H9 (cell line): ENCODE measurements around the gene GPR107. TPM values are rescaled to one million over a fixed set of nuclear protein-coding genes. Genes with fewer than 3 reads are reported as not detected.

Source experiments
- DNase-seq: peaks from one replicate; pipeline ENCODE4 v3.0.0-alpha.2; 2017
- H2AFZ ChIP-seq: one replicate; pipeline ENCODE4 v1.6.1; 2013; ENCODE audit warnings: mild to moderate bottlenecking, low read length, control low read depth, moderate library complexity
- H2AK5ac ChIP-seq: 2 replicates; pipeline ENCODE4 v1.6.1; 2013; ENCODE audit warnings: low read length, control low read depth, mixed read lengths; ENCODE audit not compliant: insufficient read length
- H2BK120ac ChIP-seq: one replicate; pipeline ENCODE4 v1.6.1; 2013; ENCODE audit warnings: low read depth, mild to moderate bottlenecking, low read length, control low read depth, inconsistent platforms; ENCODE audit not compliant: poor library complexity, severe bottlenecking
- H2BK12ac ChIP-seq: 2 replicates; pipeline ENCODE4 v1.6.1; 2013; ENCODE audit warnings: low read length, control low read depth, mixed read lengths, low read depth; ENCODE audit not compliant: insufficient read length
- H2BK15ac ChIP-seq: 2 replicates; pipeline ENCODE4 v1.6.1; 2013; ENCODE audit warnings: low read depth, low read length, control low read depth
- H2BK20ac ChIP-seq: one replicate; pipeline ENCODE4 v1.6.1; 2013; ENCODE audit warnings: low read depth, mild to moderate bottlenecking, low read length, control low read depth, inconsistent platforms; ENCODE audit not compliant: poor library complexity, severe bottlenecking
- H2BK5ac ChIP-seq: 2 replicates; pipeline ENCODE4 v1.6.1; 2013; ENCODE audit warnings: low read length, control low read depth, mixed read lengths; ENCODE audit not compliant: insufficient read length
- H3K14ac ChIP-seq: 2 replicates; pipeline ENCODE4 v1.6.1; 2013; ENCODE audit warnings: low read length, control low read depth; ENCODE audit not compliant: insufficient read depth
- H3K18ac ChIP-seq: 2 replicates; pipeline ENCODE4 v1.6.1; 2013; ENCODE audit warnings: low read depth, mild to moderate bottlenecking, mixed read lengths, low read length, control low read depth; ENCODE audit not compliant: insufficient read length
- H3K23ac ChIP-seq: 2 replicates; pipeline ENCODE4 v1.6.1; 2013; ENCODE audit warnings: low read length, control low read depth, mixed read lengths, low read depth; ENCODE audit not compliant: insufficient read length
- H3K23me2 ChIP-seq: 2 replicates; pipeline ENCODE4 v1.6.1; 2013; ENCODE audit warnings: low read depth, mild to moderate bottlenecking, mixed read lengths, low read length, control low read depth; ENCODE audit not compliant: insufficient read length, poor library complexity, severe bottlenecking
- H3K27ac ChIP-seq: 2 replicates; pipeline ENCODE4 v1.5.1; 2013; ENCODE audit warnings: low read length, control low read depth, mixed read lengths, low read depth; ENCODE audit not compliant: insufficient read length
- H3K27me3 ChIP-seq: 2 replicates; pipeline ENCODE4 v1.6.1; 2013; ENCODE audit warnings: low read length, control low read depth, inconsistent platforms; ENCODE audit not compliant: insufficient read depth
- H3K4ac ChIP-seq: 2 replicates; pipeline ENCODE4 v1.6.1; 2013; ENCODE audit warnings: low read depth, mild to moderate bottlenecking, control low read depth, inconsistent platforms, low read length, moderate library complexity
- H3K4me1 ChIP-seq: 2 replicates; pipeline ENCODE4 v1.6.1; 2013; ENCODE audit warnings: low read length, control low read depth, inconsistent platforms; ENCODE audit not compliant: insufficient read depth
- H3K4me2 ChIP-seq: 2 replicates; pipeline ENCODE4 v1.6.1; 2013; ENCODE audit warnings: low read length, control low read depth, mixed read lengths; ENCODE audit not compliant: insufficient read length, insufficient read depth
- H3K56ac ChIP-seq: 2 replicates; pipeline ENCODE4 v1.6.1; 2013; ENCODE audit warnings: low read depth, mild to moderate bottlenecking, mixed read lengths, low read length, control low read depth; ENCODE audit not compliant: insufficient read length
- H3K79me1 ChIP-seq: 2 replicates; pipeline ENCODE4 v1.6.1; 2013; ENCODE audit warnings: low read depth, mild to moderate bottlenecking, moderate library complexity, low read length, control low read depth, inconsistent platforms; ENCODE audit not compliant: insufficient read depth, poor library complexity, severe bottlenecking
- H3K79me2 ChIP-seq: 2 replicates; pipeline ENCODE4 v1.6.1; 2013; ENCODE audit warnings: low read length, control low read depth, inconsistent platforms; ENCODE audit not compliant: insufficient read depth
- H3K9ac ChIP-seq: 2 replicates; pipeline ENCODE4 v1.6.1; 2013; ENCODE audit warnings: low read length, control low read depth, mixed read lengths; ENCODE audit not compliant: insufficient read length; ENCODE audit errors: extremely low read depth
- H3K9me3 ChIP-seq: one replicate; pipeline ENCODE4 v1.6.1; 2013; ENCODE audit warnings: low read depth, low read length, inconsistent platforms; ENCODE audit not compliant: control insufficient read depth
- H3T11ph ChIP-seq: one replicate; pipeline ENCODE4 v1.6.1; 2013; ENCODE audit warnings: mild to moderate bottlenecking, low read length, control low read depth, inconsistent platforms
- H4K20me1 ChIP-seq: one replicate; pipeline ENCODE4 v1.6.1; 2013; ENCODE audit not compliant: control insufficient read depth, insufficient read length, insufficient read depth
- H4K5ac ChIP-seq: 2 replicates; pipeline ENCODE4 v1.6.1; 2013; ENCODE audit warnings: low read depth, mild to moderate bottlenecking, mixed read lengths, low read length, control low read depth; ENCODE audit not compliant: insufficient read length
- H4K8ac ChIP-seq: replicated peaks from 2 replicates; pipeline ENCODE4 v1.6.1; 2013; ENCODE audit warnings: low read length, control low read depth, mixed read lengths, low read depth; ENCODE audit not compliant: insufficient read length
- H4K91ac ChIP-seq: 2 replicates; pipeline ENCODE4 v1.6.1; 2013; ENCODE audit warnings: low read depth, mild to moderate bottlenecking, moderate library complexity, mixed read lengths, low read length, control low read depth; ENCODE audit not compliant: insufficient read length
- H3K27ac Mint-ChIP-seq, 3 experiments: 2 replicates in 2 of 3; 3 replicates in 1 of 3; pipeline ENCODE4 v1.8.0; 2020 to 2021; ENCODE audit warnings: mixed read lengths in 3 of 3, mild to moderate bottlenecking in 1 of 3, moderate library complexity in 1 of 3
- H3K27me3 Mint-ChIP-seq: 2 replicates; pipeline ENCODE4 v1.8.0; 2021; ENCODE audit warnings: low read depth, mild to moderate bottlenecking, moderate library complexity, mixed read lengths
- H3K36me3 Mint-ChIP-seq, 3 experiments: 2 replicates in 2 of 3; 3 replicates in 1 of 3; pipeline ENCODE4 v1.8.0; 2020 to 2021; ENCODE audit warnings: low read depth in 3 of 3, mixed read lengths in 3 of 3; ENCODE audit not compliant: insufficient read depth in 1 of 3
- H3K4me1 Mint-ChIP-seq, 2 experiments: 2 replicates each; pipeline ENCODE4 v1.8.0; 2020; ENCODE audit warnings: mixed read lengths in 2 of 2
- H3K4me3 Mint-ChIP-seq, 2 experiments: 2 replicates in 1 of 2; 3 replicates in 1 of 2; pipeline ENCODE4 v1.8.0; 2020 to 2021; ENCODE audit warnings: mild to moderate bottlenecking in 2 of 2, mixed read lengths in 2 of 2, moderate library complexity in 1 of 2
- H3K9me3 Mint-ChIP-seq, 2 experiments: 2 replicates in 1 of 2; 3 replicates in 1 of 2; pipeline ENCODE4 v1.8.0; 2020; ENCODE audit warnings: mild to moderate bottlenecking in 2 of 2, mixed read lengths in 2 of 2, moderate library complexity in 1 of 2
- CTCF ChIP-seq: fragments of 200-600 bp; sonication (generic); conservative IDR thresholded peaks from 3 replicates; pipeline ENCODE4 v1.8.0; 2021; ENCODE audit warnings: antibody characterized with exemption, mild to moderate bottlenecking
- WGBS: extraction: QIAGEN DNeasy Blood & Tissue Kit; methylation state at CpG from one replicate; pipeline ENCODE4 v1.1.7; 2013; ENCODE audit warnings: missing lambda C conversion rate, low lambda C conversion rate, mixed read lengths; ENCODE audit not compliant: insufficient read length; ENCODE audit errors: extremely low coverage; 5-methylcytosine and 5-hydroxymethylcytosine counted together
- total RNA-seq: library from RNA; stranded (reverse); gene quantifications from 2 replicates; pipeline ENCODE4 v1.2.1, GENCODE V29; 2021

Gene GPR107
- total RNA-seq, 1 experiment from 2014 or later, result 38.0 TPM

DNA sequence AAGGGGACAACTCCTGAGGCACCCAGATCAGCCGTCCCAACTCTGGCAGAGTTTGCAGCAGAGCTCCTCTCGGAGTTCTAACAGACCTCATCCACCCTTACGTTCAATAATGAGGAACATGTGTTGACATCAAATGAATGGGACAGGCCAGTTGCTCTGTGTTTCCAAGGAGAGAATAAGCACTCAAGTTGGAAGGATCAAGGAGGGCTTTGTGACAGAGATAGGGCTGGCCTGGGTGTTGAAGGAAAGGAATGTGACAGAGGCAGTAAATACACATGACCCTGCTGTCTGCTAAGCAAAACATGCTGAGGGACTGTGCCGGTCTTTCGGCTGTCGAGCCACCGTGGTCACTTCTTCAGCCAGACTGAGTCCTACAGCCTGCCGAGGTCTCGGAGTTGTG is 48.2 kb downstream of the GPR107 start:
- no peak for DNase-seq
- H3K9me3 Mint-ChIP-seq, result no peaks in the 10 kb centered on the region
- Histone ChIP-seq H3K23me2 (no peaks in the 10 kb centered on the region), H3K56ac (no peak overlapping the region), H3K79me1 (no peaks in the 10 kb centered on the region), H3K23ac (no peak overlapping the region), H4K8ac (no peak overlapping the region), H2BK20ac (no peak overlapping the region), H2BK12ac (no peak overlapping the region), H2AK5ac (no peak overlapping the region), H3K27me3 (no peaks in the 10 kb centered on the region), H3K9me3 (no peaks in the 10 kb centered on the region), H2BK120ac (no peak overlapping the region), H4K20me1 (no peaks in the 10 kb centered on the region), H3K4me1 (no peaks in the 10 kb centered on the region), H3K27ac (no peak overlapping the region), H3K14ac (no peak overlapping the region), H4K91ac (no peak overlapping the region), H2BK15ac (no peak overlapping the region), H4K5ac (no peak overlapping the region), H3K9ac (no peak overlapping the region), H2BK5ac (no peak overlapping the region), H3K79me2 (no peaks in the 10 kb centered on the region), H3K18ac (no peak overlapping the region), H3K4ac (no peak overlapping the region), H2AFZ (no peak overlapping the region), H3T11ph (no peak overlapping the region), H3K4me2 (no peak overlapping the region)
- peaks cover 9 to 72% (median 52%) of the 10 kb centered on the region in 3 experiments; a peak in 6 of 7 replicates for H3K36me3 Mint-ChIP-seq
- no peak for TF ChIP-seq CTCF
- peaks cover 2% of the 10 kb centered on the region in 2 experiments; a peak in 3 of 4 replicates for H3K4me1 Mint-ChIP-seq
- peak overlapping the region in 1 of 3 experiments; percentile 41; a peak in 1 of 7 replicates for H3K27ac Mint-ChIP-seq
- no CpG with 5 or more reads among the region's 9 CpGs for WGBS
- H3K4me3 Mint-ChIP-seq, result no peak overlapping the region
- no peaks in the 10 kb centered on the region for H3K27me3 Mint-ChIP-seq
